Measurements from ENCODE around the gene ENTR1.

ENTR1 gene

DNA sequence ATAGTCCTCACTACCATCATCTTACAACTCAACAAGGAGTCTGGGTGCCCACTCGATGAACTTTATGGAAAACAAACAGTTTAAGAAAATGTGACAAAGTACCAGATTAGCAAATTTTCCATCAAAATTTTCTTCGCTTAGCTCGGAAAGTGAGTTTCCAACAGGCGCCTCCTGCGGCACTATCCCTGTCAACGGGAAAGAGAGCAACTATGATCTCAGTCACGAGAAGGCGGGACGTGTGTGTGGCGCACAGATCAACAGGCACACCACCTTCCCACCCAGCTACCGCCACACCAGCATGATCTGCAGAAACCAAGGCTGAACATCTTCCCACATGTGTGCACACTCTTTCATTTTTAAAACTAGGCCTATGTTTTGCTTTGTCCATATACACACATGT, 42.9 kb upstream of the ENTR1 start:
- H3K9ac ChIP-seq (ENCODE audit: insufficient read length, low read depth) = no peak overlapping the region
- no peak for DNase-seq (ENCODE audit: low read depth, low spot score)
- H3K27me3 ChIP-seq (ENCODE audit: insufficient read depth, insufficient read length) = no peaks in the 10 kb centered on the region
- peaks cover 90% of the 10 kb centered on the region for H3K36me3 ChIP-seq (ENCODE audit: insufficient read depth, insufficient read length, low read length)
- no peak overlapping the region for H3K4me3 ChIP-seq (ENCODE audit: insufficient read length, low read depth)
- H3K4me1 ChIP-seq (ENCODE audit: insufficient read depth, insufficient read length) = peaks cover 4% of the 10 kb centered on the region
- no peak for TF ChIP-seq YY1 (IDR thresholded peaks at IDR 0.05; ENCODE audit: insufficient read depth, insufficient read length)
- TF ChIP-seq SUZ12 (IDR thresholded peaks at IDR 0.05; ENCODE audit: extremely low read depth, insufficient read depth, insufficient read length) = no peak
- TF ChIP-seq ZNF274 (IDR thresholded peaks at IDR 0.05; ENCODE audit: low read depth, low read length) = no peak
- H3K9me3 ChIP-seq (ENCODE audit: insufficient read depth, low read length) = no peaks in the 10 kb centered on the region

DNA sequence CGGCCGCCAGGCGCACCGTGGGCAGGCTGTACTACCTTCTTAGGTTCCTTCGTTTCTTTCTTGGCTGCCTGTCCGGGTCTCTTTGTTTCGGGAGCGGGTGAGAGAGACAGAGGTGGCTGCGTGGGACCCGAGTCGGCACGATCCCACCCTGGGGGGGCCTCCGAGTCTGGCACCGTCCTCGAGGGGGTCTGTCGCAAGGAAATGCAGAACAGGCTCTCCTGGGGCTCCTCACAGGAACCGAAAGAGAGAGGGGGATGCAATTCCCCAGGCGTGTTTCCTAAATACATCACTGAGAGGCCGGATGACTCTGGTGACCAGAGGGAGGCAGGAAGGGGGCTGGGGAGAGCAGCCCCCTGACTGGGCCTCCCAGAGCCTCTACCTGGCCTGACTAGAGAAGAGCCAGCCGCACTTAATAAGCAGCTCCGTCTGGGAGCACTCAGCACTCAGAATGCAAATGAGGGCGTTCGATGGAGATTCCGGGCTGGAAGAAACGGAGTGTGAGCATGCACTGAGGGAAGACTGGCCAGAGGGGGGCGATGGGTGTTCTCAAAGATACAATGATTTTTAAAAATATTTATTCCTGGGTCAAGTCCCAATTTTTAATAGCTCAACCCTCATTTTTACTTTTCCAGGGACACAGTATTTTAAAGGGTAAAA, 40.9 kb upstream of the ENTR1 start:
- TF ChIP-seq YY1 (IDR thresholded peaks at IDR 0.05; ENCODE audit: insufficient read depth, insufficient read length) = no peak
- TF ChIP-seq SUZ12 (IDR thresholded peaks at IDR 0.05; ENCODE audit: extremely low read depth, insufficient read depth, insufficient read length) = no peak
- TF ChIP-seq ZNF274 (IDR thresholded peaks at IDR 0.05; ENCODE audit: low read depth, low read length) = no peak
- no peaks in the 10 kb centered on the region for H3K27me3 ChIP-seq (ENCODE audit: insufficient read depth, insufficient read length)
- H3K36me3 ChIP-seq (ENCODE audit: insufficient read depth, insufficient read length, low read length) = peaks cover 91% of the 10 kb centered on the region
- no peak overlapping the region for H3K9ac ChIP-seq (ENCODE audit: insufficient read length, low read depth)
- no peak for DNase-seq (ENCODE audit: low read depth, low spot score)
- no peaks in the 10 kb centered on the region for H3K9me3 ChIP-seq (ENCODE audit: insufficient read depth, low read length)
- H3K4me3 ChIP-seq (ENCODE audit: insufficient read length, low read depth) = no peak overlapping the region
- H3K4me1 ChIP-seq (ENCODE audit: insufficient read depth, insufficient read length) = peaks cover 4% of the 10 kb centered on the region

- H3K36me3 ChIP-seq (ENCODE audit: insufficient read depth, insufficient read length, low read length) = peaks cover 90% of the 10 kb centered on the region
- no peaks in the 10 kb centered on the region for H3K9me3 ChIP-seq (ENCODE audit: insufficient read depth, low read length)
- H3K4me1 ChIP-seq (ENCODE audit: insufficient read depth, insufficient read length) = peaks cover 2% of the 10 kb centered on the region
These were observed 38.2 kb upstream of the ENTR1 start for GRCh38 chr9:136448655-136449054.

GRCh38 chr9:136447173-136447778, 36.9 kb upstream of the ENTR1 start:
- no peak for DNase-seq (ENCODE audit: low read depth, low spot score)
- peaks cover 96% of the 10 kb centered on the region for H3K36me3 ChIP-seq (ENCODE audit: insufficient read depth, insufficient read length, low read length)
- H3K27me3 ChIP-seq (ENCODE audit: insufficient read depth, insufficient read length) = no peaks in the 10 kb centered on the region
- no peaks in the 10 kb centered on the region for H3K9me3 ChIP-seq (ENCODE audit: insufficient read depth, low read length)
- no peak overlapping the region for H3K4me3 ChIP-seq (ENCODE audit: insufficient read length, low read depth)
- TF ChIP-seq ZNF274 (IDR thresholded peaks at IDR 0.05; ENCODE audit: low read depth, low read length) (no peak), YY1 (IDR thresholded peaks at IDR 0.05; ENCODE audit: insufficient read depth, insufficient read length) (no peak), SUZ12 (IDR thresholded peaks at IDR 0.05; ENCODE audit: extremely low read depth, insufficient read depth, insufficient read length) (no peak)
- no peak overlapping the region for H3K9ac ChIP-seq (ENCODE audit: insufficient read length, low read depth)
- peaks cover 2% of the 10 kb centered on the region for H3K4me1 ChIP-seq (ENCODE audit: insufficient read depth, insufficient read length)

More at GRCh38 chr9:136448655-136449054, 38.2 kb upstream of the ENTR1 start:
- Histone ChIP-seq H3K27me3 (ENCODE audit: insufficient read depth, insufficient read length) (no peaks in the 10 kb centered on the region), H3K4me3 (ENCODE audit: insufficient read length, low read depth) (no peak overlapping the region), H3K9ac (ENCODE audit: insufficient read length, low read depth) (no peak overlapping the region)
- no peak for DNase-seq (ENCODE audit: low read depth, low spot score)
- TF ChIP-seq SUZ12 (IDR thresholded peaks at IDR 0.05; ENCODE audit: extremely low read depth, insufficient read depth, insufficient read length) (no peak), YY1 (IDR thresholded peaks at IDR 0.05; ENCODE audit: insufficient read depth, insufficient read length) (no peak), ZNF274 (IDR thresholded peaks at IDR 0.05; ENCODE audit: low read depth, low read length) (no peak)

GRCh38 chr9:136445799-136446198, 35.4 kb upstream of the ENTR1 start:
- Histone ChIP-seq H3K4me3 (ENCODE audit: insufficient read length, low read depth) (no peak overlapping the region), H3K4me1 (ENCODE audit: insufficient read depth, insufficient read length) (no peaks in the 10 kb centered on the region), H3K36me3 (ENCODE audit: insufficient read depth, insufficient read length, low read length) (peaks cover 98% of the 10 kb centered on the region), H3K9me3 (ENCODE audit: insufficient read depth, low read length) (no peaks in the 10 kb centered on the region), H3K27me3 (ENCODE audit: insufficient read depth, insufficient read length) (no peaks in the 10 kb centered on the region), H3K9ac (ENCODE audit: insufficient read length, low read depth) (no peak overlapping the region)
- TF ChIP-seq ZNF274 (IDR thresholded peaks at IDR 0.05; ENCODE audit: low read depth, low read length) (no peak), SUZ12 (IDR thresholded peaks at IDR 0.05; ENCODE audit: extremely low read depth, insufficient read depth, insufficient read length) (no peak), YY1 (IDR thresholded peaks at IDR 0.05; ENCODE audit: insufficient read depth, insufficient read length) (no peak)
- no peak for DNase-seq (ENCODE audit: low read depth, low spot score)

GRCh38 chr9:136444102-136444501, 33.7 kb upstream of the ENTR1 start:
- TF ChIP-seq YY1 (IDR thresholded peaks at IDR 0.05; ENCODE audit: insufficient read depth, insufficient read length) (no peak), ZNF274 (IDR thresholded peaks at IDR 0.05; ENCODE audit: low read depth, low read length) (no peak), SUZ12 (IDR thresholded peaks at IDR 0.05; ENCODE audit: extremely low read depth, insufficient read depth, insufficient read length) (no peak)
- peaks cover 90% of the 10 kb centered on the region for H3K36me3 ChIP-seq (ENCODE audit: insufficient read depth, insufficient read length, low read length)
- DNase-seq (ENCODE audit: low read depth, low spot score) = no peak
- H3K27me3 ChIP-seq (ENCODE audit: insufficient read depth, insufficient read length) = no peaks in the 10 kb centered on the region
- no peaks in the 10 kb centered on the region for H3K9me3 ChIP-seq (ENCODE audit: insufficient read depth, low read length)
- H3K9ac ChIP-seq (ENCODE audit: insufficient read length, low read depth) = no peak overlapping the region
- H3K4me3 ChIP-seq (ENCODE audit: insufficient read length, low read depth) = no peak overlapping the region
- H3K4me1 ChIP-seq (ENCODE audit: insufficient read depth, insufficient read length) = peaks cover 4% of the 10 kb centered on the region

DNA sequence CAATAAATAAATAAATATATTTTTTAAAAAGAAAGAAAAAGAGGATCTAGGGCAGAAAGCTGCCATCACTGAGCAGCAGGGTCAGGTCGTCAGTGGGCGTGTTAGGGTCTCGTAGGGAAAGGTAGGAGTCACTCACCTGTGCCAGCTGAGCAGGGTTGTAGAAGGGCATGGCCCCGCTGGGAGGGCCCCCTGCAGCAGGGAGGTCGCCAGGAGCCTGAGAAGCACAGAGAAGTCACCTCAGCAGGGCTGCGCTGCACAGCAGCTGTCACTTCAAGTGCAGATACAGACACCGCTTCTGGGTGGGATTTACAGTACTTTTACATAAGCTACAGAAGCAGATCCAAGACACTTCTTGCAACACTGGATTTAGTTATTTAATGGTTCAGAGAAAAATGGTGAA, 33.3 kb upstream of the ENTR1 start:
- DNase-seq (ENCODE audit: low read depth, low spot score) = no peak
- H3K9me3 ChIP-seq (ENCODE audit: insufficient read depth, low read length) = no peaks in the 10 kb centered on the region
- no peak overlapping the region for H3K9ac ChIP-seq (ENCODE audit: insufficient read length, low read depth)
- H3K4me3 ChIP-seq (ENCODE audit: insufficient read length, low read depth) = no peak overlapping the region
- peaks cover 4% of the 10 kb centered on the region for H3K4me1 ChIP-seq (ENCODE audit: insufficient read depth, insufficient read length)
- H3K36me3 ChIP-seq (ENCODE audit: insufficient read depth, insufficient read length, low read length) = peaks cover 86% of the 10 kb centered on the region
- no peaks in the 10 kb centered on the region for H3K27me3 ChIP-seq (ENCODE audit: insufficient read depth, insufficient read length)
- TF ChIP-seq SUZ12 (IDR thresholded peaks at IDR 0.05; ENCODE audit: extremely low read depth, insufficient read depth, insufficient read length) = no peak
- TF ChIP-seq YY1 (IDR thresholded peaks at IDR 0.05; ENCODE audit: insufficient read depth, insufficient read length) = no peak
- TF ChIP-seq ZNF274 (IDR thresholded peaks at IDR 0.05; ENCODE audit: low read depth, low read length) = no peak

Measured in NT2/D1 (cell line).